Body of pancreas (tissue), 4 donors: ENCODE data around the gene THAP8.

Source experiments
- CTCF ChIP-seq, 7 experiments: fragments of 450-650 bp in 4 of 7; fragments of 200-600 bp in 3 of 7; sonication (generic) in 3 of 7; IDR thresholded peaks; one replicate each; pipeline ENCODE4 v1.5.1; 2016 to 2019; ENCODE audit warnings: antibody characterized with exemption in 7 of 7
- POLR2A ChIP-seq, 3 donors: fragments of 450-650 bp; IDR thresholded peaks; one replicate each; pipeline ENCODE4 v1.6.1; 2016; ENCODE audit warnings: antibody characterized with exemption in 3 of 3, mild to moderate bottlenecking in 2 of 3

GRCh38 chr19:35987571-35987896 lies 66.6 kb downstream of the THAP8 start:
- TF ChIP-seq CTCF (IDR thresholded peaks at IDR 0.05) (no peak), POLR2A (IDR thresholded peaks at IDR 0.05) (no peak)
